GM23248 (cell line): ENCODE measurements around the gene NUTF2. TPM values are rescaled to one million over a fixed set of nuclear protein-coding genes. Genes with fewer than 3 reads are reported as not detected.

Experiments
- DNase-seq: peaks from one replicate; pipeline ENCODE4 v3.0.0-alpha.2; 2015
- H2AFZ ChIP-seq: fragments of 200-600 bp; sonication (generic); 2 replicates; pipeline ENCODE4 v1.6.1; 2016; ENCODE audit warnings: antibody characterized with exemption
- H3F3A ChIP-seq: fragments of 200-600 bp; sonication (generic); 2 replicates; pipeline ENCODE4 v1.6.1; 2016; ENCODE audit warnings: mild to moderate bottlenecking, antibody characterized with exemption, mixed run types; ENCODE audit not compliant: insufficient read depth
- H3K27ac ChIP-seq: fragments of 200-600 bp; sonication (generic); 2 replicates; pipeline ENCODE4 v1.5.1; 2016; ENCODE audit warnings: mild to moderate bottlenecking
- H3K27me3 ChIP-seq: fragments of 200-600 bp; sonication (generic); replicated peaks from 2 replicates; pipeline ENCODE4 v1.6.1; 2016; ENCODE audit warnings: mild to moderate bottlenecking; ENCODE audit not compliant: insufficient read depth
- H3K36me3 ChIP-seq: fragments of 200-600 bp; sonication (generic); 2 replicates; pipeline ENCODE4 v1.6.1; 2016; ENCODE audit warnings: low read depth, mild to moderate bottlenecking
- H3K4me1 ChIP-seq: fragments of 200-600 bp; sonication (generic); 2 replicates; pipeline ENCODE4 v1.6.1; 2016; ENCODE audit warnings: mild to moderate bottlenecking; ENCODE audit not compliant: insufficient read depth
- H3K4me2 ChIP-seq: fragments of 200-600 bp; sonication (generic); one replicate; pipeline ENCODE4 v1.6.1; 2016; ENCODE audit warnings: mild to moderate bottlenecking; ENCODE audit not compliant: unreplicated experiment
- H3K4me3 ChIP-seq: fragments of 200-600 bp; sonication (generic); 2 replicates; pipeline ENCODE4 v1.5.1; 2016; ENCODE audit warnings: mild to moderate bottlenecking
- H3K79me2 ChIP-seq: fragments of 200-600 bp; sonication (generic); 2 replicates; pipeline ENCODE4 v1.6.1; 2016; ENCODE audit warnings: mild to moderate bottlenecking; ENCODE audit not compliant: insufficient read depth
- H3K9ac ChIP-seq: fragments of 200-600 bp; sonication (generic); 2 replicates; pipeline ENCODE4 v1.6.1; 2016; ENCODE audit warnings: mild to moderate bottlenecking
- H3K9me2 ChIP-seq: fragments of 200-600 bp; sonication (generic); 2 replicates; pipeline ENCODE4 v1.6.1; 2016; ENCODE audit warnings: mixed run types, mild to moderate bottlenecking, moderate library complexity; ENCODE audit not compliant: insufficient read depth
- H3K9me3 ChIP-seq: fragments of 200-600 bp; sonication (generic); one replicate; pipeline ENCODE4 v1.6.1; 2017; ENCODE audit warnings: low read depth
- H4K20me1 ChIP-seq: fragments of 200-600 bp; sonication (generic); 2 replicates; pipeline ENCODE4 v1.6.0; 2016; ENCODE audit not compliant: insufficient read depth
- EZH2 ChIP-seq: fragments of 200-600 bp; sonication (generic); IDR thresholded peaks from 2 replicates; pipeline ENCODE4 v1.6.1; 2018; ENCODE audit warnings: antibody characterized with exemption, mild to moderate bottlenecking; ENCODE audit not compliant: insufficient read depth, poor library complexity, severe bottlenecking
- EZH2phosphoT487 ChIP-seq: fragments of 200-600 bp; sonication (generic); IDR thresholded peaks from 2 replicates; pipeline ENCODE4 v1.6.1; 2018; ENCODE audit warnings: antibody characterized with exemption, moderate library complexity, mild to moderate bottlenecking, low read depth; ENCODE audit not compliant: insufficient read depth
- WGBS, 2 experiments: methylation state at CpG; one replicate each; pipeline ENCODE4 v1.1.6; 2015 to 2017; ENCODE audit warnings: low lambda C conversion rate in 2 of 2, low coverage in 1 of 2; ENCODE audit errors: missing lambda C conversion rate in 2 of 2; 5-methylcytosine and 5-hydroxymethylcytosine counted together
- in situ Hi-C: fragments of 300-500 bp; cut with MboI; formaldehyde crosslinking; loops from 2 replicates; pipeline ENCODE4 v1.15.0; 2020
- polyA plus RNA-seq: library from polyadenylated mRNA; unstranded; fragments of >200 nt; fragmentation: Nextera tagmentation; extraction: Ambion mirVana; gene quantifications from 2 replicates; pipeline ENCODE4 v1.2.1, GENCODE V29; 2016
- small RNA-seq: library from RNA; depleted of rRNA; stranded (forward); fragments of <200 nt; gene quantifications from one replicate; pipeline ENCODE3, GENCODE V24; 2014; ENCODE audit warnings: low read depth, low replicate concordance
- total RNA-seq: library from RNA; depleted of rRNA; stranded (reverse); fragments of >200 nt; shearing (Covaris generic); gene quantifications from 2 replicates; pipeline ENCODE4 v1.2.3, GENCODE V29; 2014; rRNA removed

NUTF2 gene
- total and polyA plus RNA-seq, 2 experiments from 2014 or later, result 119 to 280 TPM

- DNase-seq, result no peak
- 91 to 94% methylated on average over 7 of the region's 7 CpGs for WGBS, 2 experiments
- no peak overlapping the region for H3K27ac ChIP-seq
Measured at GRCh38 chr16:67915831-67916723, 69.3 kb downstream of the NUTF2 start.

GRCh38 chr16:67917140-67917851, 70.6 kb downstream of the NUTF2 start:
- Histone ChIP-seq H3F3A (peaks cover 29% of the 10 kb centered on the region), H3K4me3 (no peak overlapping the region), H3K27ac (peak overlapping the region; percentile 68), H3K27me3 (no peaks in the 10 kb centered on the region), H3K4me2 (peak overlapping the region; percentile 42), H3K4me1 (peaks cover 15% of the 10 kb centered on the region), H4K20me1 (peaks cover 16% of the 10 kb centered on the region; the same call in 1 of the 2 replicates), H3K79me2 (peaks cover 70% of the 10 kb centered on the region), H3K9me2 (no peaks in the 10 kb centered on the region), H3K9ac (peak overlapping the region; percentile 21), H2AFZ (no peak overlapping the region), H3K9me3 (no peaks in the 10 kb centered on the region), H3K36me3 (no peaks in the 10 kb centered on the region)
- in situ Hi-C loops, result no loop called here
- WGBS, 2 experiments, result 20 to 22% methylated on average over 6 of the region's 6 CpGs
- DNase-seq, result peak; percentile 52
- no peak for TF ChIP-seq EZH2
- TF ChIP-seq EZH2phosphoT487, result no peak

More at GRCh38 chr16:67915831-67916723, 69.3 kb downstream of the NUTF2 start:
- Histone ChIP-seq H3K9ac (no peak overlapping the region), H4K20me1 (peaks cover 16% of the 10 kb centered on the region; the same call in 1 of the 2 replicates), H3K9me2 (no peaks in the 10 kb centered on the region), H3K36me3 (no peaks in the 10 kb centered on the region), H3K4me2 (no peak overlapping the region), H3F3A (peaks cover 29% of the 10 kb centered on the region), H2AFZ (no peak overlapping the region), H3K79me2 (peaks cover 69% of the 10 kb centered on the region), H3K4me3 (no peak overlapping the region), H3K4me1 (peaks cover 15% of the 10 kb centered on the region), H3K9me3 (no peaks in the 10 kb centered on the region), H3K27me3 (no peaks in the 10 kb centered on the region)
- in situ Hi-C loops, result no loop called here
- TF ChIP-seq EZH2 (no peak), EZH2phosphoT487 (no peak)

GRCh38 chr16:67917852-67918236, 71.1 kb downstream of the NUTF2 start:
- H3K9me3 ChIP-seq, result no peaks in the 10 kb centered on the region
- H3K4me1 ChIP-seq, result peaks cover 15% of the 10 kb centered on the region
- no peaks in the 10 kb centered on the region for H3K9me2 ChIP-seq
- H3K79me2 ChIP-seq, result peaks cover 70% of the 10 kb centered on the region
- 28 to 31% methylated on average over 4 of the region's 4 CpGs for WGBS, 2 experiments
- H3K36me3 ChIP-seq, result no peaks in the 10 kb centered on the region
- H3K4me2 ChIP-seq, result peak overlapping the region; percentile 42
- no peak overlapping the region for H3K4me3 ChIP-seq
- peak overlapping the region; percentile 21 for H3K9ac ChIP-seq
- peaks cover 16% of the 10 kb centered on the region; the same call in 1 of the 2 replicates for H4K20me1 ChIP-seq
- DNase-seq, result peak; percentile 97
- no peaks in the 10 kb centered on the region for H3K27me3 ChIP-seq
- TF ChIP-seq EZH2 (no peak), EZH2phosphoT487 (no peak)
- H2AFZ ChIP-seq, result no peak overlapping the region
- peak overlapping the region; percentile 68 for H3K27ac ChIP-seq
- in situ Hi-C loops, result no loop called here
- H3F3A ChIP-seq, result peaks cover 29% of the 10 kb centered on the region

GRCh38 chr16:67919622-67920221, 73.0 kb downstream of the NUTF2 start:
- Histone ChIP-seq H4K20me1 (peaks cover 16% of the 10 kb centered on the region; the same call in 1 of the 2 replicates), H3K9ac (no peak overlapping the region), H3K9me3 (no peaks in the 10 kb centered on the region), H3K4me1 (peaks cover 15% of the 10 kb centered on the region), H3K4me3 (no peak overlapping the region), H3K27ac (no peak overlapping the region), H3K79me2 (peaks cover 60% of the 10 kb centered on the region), H2AFZ (no peak overlapping the region), H3K36me3 (no peaks in the 10 kb centered on the region), H3F3A (peaks cover 29% of the 10 kb centered on the region), H3K4me2 (no peak overlapping the region), H3K9me2 (no peaks in the 10 kb centered on the region), H3K27me3 (no peaks in the 10 kb centered on the region)
- peak; percentile 52 for DNase-seq
- in situ Hi-C loops, result loop anchor here (10.0 kb wide), 1 partner anchor 105 kb away; no protein-coding TSS in a partner anchor
- TF ChIP-seq EZH2phosphoT487, result no peak
- no peak for TF ChIP-seq EZH2
- WGBS, 2 experiments, result 51 to 56% methylated on average over 6 of the region's 6 CpGs

Small RNA genes within 50 kb of the gene (small RNA-seq; reads per million reads assigned to genes)
- gene AC040162.2, result not detected
- not detected for gene NRN1L

Other genes starting within 250 kb of the NUTF2 start
- under 0.01 TPM in 1 of 2 replicates, not detected in the other for gene CARMIL2, start 201.8 kb upstream of the NUTF2 start, total RNA-seq
- gene CARMIL2, start 201.8 kb upstream of the NUTF2 start, polyA plus RNA-seq, result 1.1 and 1.4 TPM in 2 replicates
- gene ACD, start 186.7 kb upstream of the NUTF2 start, total RNA-seq, result 25.8 and 33.4 TPM in 2 replicates
- gene ACD, start 186.7 kb upstream of the NUTF2 start, polyA plus RNA-seq, result 24.0 and 25.2 TPM in 2 replicates
- gene PARD6A, start 186.0 kb upstream of the NUTF2 start, total RNA-seq, result 0.97 TPM in 1 of 2 replicates, not detected in the other
- 0.58 and 0.70 TPM in 2 replicates for gene PARD6A, start 186.0 kb upstream of the NUTF2 start, polyA plus RNA-seq
- 11.2 and 15.0 TPM in 2 replicates for gene ENKD1, start 180.2 kb upstream of the NUTF2 start, total RNA-seq
- gene ENKD1, start 180.2 kb upstream of the NUTF2 start, polyA plus RNA-seq, result 6.7 and 8.3 TPM in 2 replicates
- 2.1 and 6.6 TPM in 2 replicates for gene C16orf86, start 180.1 kb upstream of the NUTF2 start, total RNA-seq
- 2.8 and 3.4 TPM in 2 replicates for gene C16orf86, start 180.1 kb upstream of the NUTF2 start, polyA plus RNA-seq
- 10.2 and 17.5 TPM in 2 replicates for gene GFOD2, start 127.6 kb upstream of the NUTF2 start, total RNA-seq
- 10.1 and 11.4 TPM in 2 replicates for gene GFOD2, start 127.6 kb upstream of the NUTF2 start, polyA plus RNA-seq
- 2.4 and 3.3 TPM in 2 replicates for gene RANBP10, start 40.4 kb upstream of the NUTF2 start, total RNA-seq
- 5.8 and 6.1 TPM in 2 replicates for gene RANBP10, start 40.4 kb upstream of the NUTF2 start, polyA plus RNA-seq
- 0.65 and 2.4 TPM in 2 replicates for gene TSNAXIP1, start 40.0 kb upstream of the NUTF2 start, total RNA-seq
- 0.79 and 1.2 TPM in 2 replicates for gene TSNAXIP1, start 40.0 kb upstream of the NUTF2 start, polyA plus RNA-seq
- 27.9 and 37.9 TPM in 2 replicates for gene THAP11, start 4.6 kb upstream of the NUTF2 start, total RNA-seq
- 23.4 and 23.6 TPM in 2 replicates for gene THAP11, start 4.6 kb upstream of the NUTF2 start, polyA plus RNA-seq
- 53.4 and 59.4 TPM in 2 replicates for gene CENPT, start 760 bp downstream of the NUTF2 start, total RNA-seq
- 54.0 and 63.1 TPM in 2 replicates for gene CENPT, start 760 bp downstream of the NUTF2 start, polyA plus RNA-seq
- 37.7 and 48.5 TPM in 2 replicates for gene EDC4, start 26.1 kb downstream of the NUTF2 start, total RNA-seq
- 39.9 and 41.3 TPM in 2 replicates for gene EDC4, start 26.1 kb downstream of the NUTF2 start, polyA plus RNA-seq
- gene NRN1L, start 38.0 kb downstream of the NUTF2 start, total RNA-seq, result not detected in 2 replicates
- gene NRN1L, start 38.0 kb downstream of the NUTF2 start, polyA plus RNA-seq, result not detected in 2 replicates
- gene PSKH1, start 46.3 kb downstream of the NUTF2 start, total RNA-seq, result 8.1 and 11.5 TPM in 2 replicates
- gene PSKH1, start 46.3 kb downstream of the NUTF2 start, polyA plus RNA-seq, result 22.7 and 23.6 TPM in 2 replicates
- 0.76 TPM in 1 of 2 replicates, not detected in the other for gene CTRL, start 84.9 kb downstream of the NUTF2 start, total RNA-seq
- gene CTRL, start 84.9 kb downstream of the NUTF2 start, polyA plus RNA-seq, result 3.8 and 7.4 TPM in 2 replicates
- gene PSMB10, start 89.9 kb downstream of the NUTF2 start, total RNA-seq, result 18.9 and 24.8 TPM in 2 replicates
- 49.8 and 55.1 TPM in 2 replicates for gene PSMB10, start 89.9 kb downstream of the NUTF2 start, polyA plus RNA-seq
- gene LCAT, start 97.2 kb downstream of the NUTF2 start, total RNA-seq, result 15.9 and 19.1 TPM in 2 replicates
- 5.3 and 5.4 TPM in 2 replicates for gene LCAT, start 97.2 kb downstream of the NUTF2 start, polyA plus RNA-seq
- 93.2 and 101 TPM in 2 replicates for gene SLC12A4, start 121.7 kb downstream of the NUTF2 start, total RNA-seq
- 57.5 and 63.0 TPM in 2 replicates for gene SLC12A4, start 121.7 kb downstream of the NUTF2 start, polyA plus RNA-seq
- gene DPEP3, start 133.6 kb downstream of the NUTF2 start, total RNA-seq, result not detected in 2 replicates
- gene DPEP3, start 133.6 kb downstream of the NUTF2 start, polyA plus RNA-seq, result not detected in 2 replicates
- gene DPEP2, start 152.6 kb downstream of the NUTF2 start, total RNA-seq, result not detected in 2 replicates
- gene DPEP2, start 152.6 kb downstream of the NUTF2 start, polyA plus RNA-seq, result not detected in 2 replicates
- not detected in 2 replicates for gene DPEP2NB, start 169.0 kb downstream of the NUTF2 start, total RNA-seq
- gene DPEP2NB, start 169.0 kb downstream of the NUTF2 start, polyA plus RNA-seq, result not detected in 2 replicates
- gene DDX28, start 176.3 kb downstream of the NUTF2 start, total RNA-seq, result 8.8 and 9.7 TPM in 2 replicates
- gene DDX28, start 176.3 kb downstream of the NUTF2 start, polyA plus RNA-seq, result 8.3 and 9.0 TPM in 2 replicates
- gene DUS2, start 176.4 kb downstream of the NUTF2 start, total RNA-seq, result 18.4 and 25.8 TPM in 2 replicates
- 14.0 and 15.1 TPM in 2 replicates for gene DUS2, start 176.4 kb downstream of the NUTF2 start, polyA plus RNA-seq
- 14.2 and 17.5 TPM in 2 replicates for gene NFATC3, start 238.4 kb downstream of the NUTF2 start, total RNA-seq
- 10.2 and 12.3 TPM in 2 replicates for gene NFATC3, start 238.4 kb downstream of the NUTF2 start, polyA plus RNA-seq